Ishikawa (cell line): ENCODE measurements around the gene HPDL.

Experiments
- CREB1 ChIP-seq: IDR thresholded peaks from 2 replicates; pipeline ENCODE4 v1.6.1; 2012; ENCODE audit warnings: low read depth
- FOXM1 ChIP-seq: IDR thresholded peaks from 2 replicates; pipeline ENCODE4 v1.6.1; 2012; ENCODE audit warnings: low read depth, borderline replicate concordance
- MAX ChIP-seq: IDR thresholded peaks from 2 replicates; pipeline ENCODE4 v1.6.1; 2012
- RAD21 ChIP-seq: IDR thresholded peaks from 2 replicates; pipeline ENCODE4 v1.6.1; 2012; ENCODE audit warnings: low read depth
- REST ChIP-seq: IDR thresholded peaks from 2 replicates; pipeline ENCODE4 v1.6.1; 2012; ENCODE audit warnings: low read depth, mild to moderate bottlenecking
- TAF1 ChIP-seq: IDR thresholded peaks from 2 replicates; pipeline ENCODE4 v1.6.1; 2012; ENCODE audit warnings: low read depth, mild to moderate bottlenecking
- TCF12 ChIP-seq: IDR thresholded peaks from 2 replicates; pipeline ENCODE4 v1.6.1; 2012; ENCODE audit warnings: low read depth
- TEAD4 ChIP-seq: IDR thresholded peaks from 2 replicates; pipeline ENCODE4 v1.6.1; 2012
- YY1 ChIP-seq: IDR thresholded peaks from 2 replicates; pipeline ENCODE4 v1.6.1; 2012; ENCODE audit warnings: low read depth

GRCh38 chr1:45332346-45332720, 5.6 kb downstream of the HPDL start:
- no peak for TF ChIP-seq TEAD4
- TF ChIP-seq REST = no peak
- no peak for TF ChIP-seq MAX
- TF ChIP-seq RAD21 = no peak
- TF ChIP-seq TAF1 = no peak
- no peak for TF ChIP-seq TCF12
- TF ChIP-seq CREB1 = no peak
- TF ChIP-seq YY1 = no peak
- no peak for TF ChIP-seq FOXM1
